GM12878 (cell line): ENCODE results near the gene ZSWIM6. TPM values are rescaled to one million over a fixed set of nuclear protein-coding genes. Genes with fewer than 3 reads are reported as not detected.

Experiments
- ATAC-seq: fragments of 200-7000 bp; cut with Tn5 transposase; 3 replicates; pipeline ENCODE4 v1.9.1; 2020; ENCODE audit warnings: mild to moderate bottlenecking, moderate library complexity
- BruUV-seq: library from RNA; stranded (reverse); fragments of 400-500 nt; replicated peaks from 2 replicates; lab custom pipeline; 2021; lab: Mats Ljungman, UMichigan
- CTCF ChIA-PET: fragments of 300-600 bp; sonication (Branson Sonifier 250); formaldehyde crosslinking; extraction: SDS; loops from one replicate; lab custom pipeline; 2021; ENCODE audit warnings: inconsistent platforms; lab: Yijun Ruan, JAX
- POLR2A ChIA-PET: fragments of 350-600 bp; formaldehyde crosslinking; extraction: SDS; loops from one replicate; lab custom pipeline; 2021; ENCODE audit warnings: inconsistent platforms; lab: Charles Lee
- RAD21 ChIA-PET: fragments of 300-600 bp; sonication (Branson Sonifier 250); formaldehyde crosslinking; loops from one replicate; lab custom pipeline; 2023; ENCODE audit warnings: antibody characterized with exemption; ENCODE audit not compliant: unreplicated experiment; lab: Charles Lee
- SMC1A ChIA-PET: fragments of 300-600 bp; sonication (Branson Sonifier 250); formaldehyde crosslinking; loops from one replicate; lab custom pipeline; 2023; ENCODE audit not compliant: unreplicated experiment, uncharacterized antibody; lab: Charles Lee
- DNase-seq: peaks from one replicate; pipeline ENCODE4 v3.0.0-alpha.2; 2011; ENCODE audit warnings: low read depth, low spot score
- FAIRE-seq: peaks from 3 replicates; lab custom pipeline; 2011; peaks lifted over from hg19 to GRCh38; lab: Jason Lieb, UNC
- H2AFZ ChIP-seq: 2 replicates; pipeline ENCODE4 v1.6.0; 2011; ENCODE audit warnings: low read depth, low read length, control low read depth; ENCODE audit not compliant: control insufficient read depth
- H3K27ac ChIP-seq: 2 replicates; pipeline ENCODE4 v1.5.1; 2011; ENCODE audit warnings: control low read depth; ENCODE audit not compliant: control insufficient read depth, insufficient read depth
- H3K27me3 ChIP-seq, 2 experiments: replicated peaks in 1 of 2; 2 replicates each; pipeline versions ENCODE4 v1.6.0 to v1.6.1; 2011; ENCODE audit warnings: low read length in 1 of 2; ENCODE audit not compliant: control insufficient read depth in 2 of 2, insufficient read depth in 2 of 2
- H3K36me3 ChIP-seq, 2 experiments: 2 replicates each; pipeline ENCODE4 v1.5.1; 2011; ENCODE audit warnings: low read length in 1 of 2; ENCODE audit not compliant: control insufficient read depth in 2 of 2, insufficient read depth in 2 of 2
- H3K4me1 ChIP-seq: 2 replicates; pipeline ENCODE4 v1.6.1; 2011; ENCODE audit warnings: mild to moderate bottlenecking, low read length, moderate library complexity, mixed read lengths; ENCODE audit not compliant: control insufficient read depth, insufficient read depth
- H3K4me2 ChIP-seq: 2 replicates; pipeline ENCODE4 v1.6.0; 2011; ENCODE audit warnings: control low read depth; ENCODE audit not compliant: control insufficient read depth, insufficient read depth
- H3K4me3 ChIP-seq: fragments of 200-600 bp; sonication (generic); 2 replicates; pipeline ENCODE4 v1.5.1; 2016
- H3K79me2 ChIP-seq: 2 replicates; pipeline ENCODE4 v1.6.0; 2011; ENCODE audit warnings: low read length; ENCODE audit not compliant: control insufficient read depth, insufficient read depth
- H3K9ac ChIP-seq: 2 replicates; pipeline ENCODE4 v1.8.0; 2011; ENCODE audit warnings: low read length, control low read depth, mixed read lengths; ENCODE audit not compliant: control insufficient read depth, insufficient read depth
- H3K9me3 ChIP-seq: replicated peaks from 3 replicates; pipeline ENCODE4 v1.5.1; 2011; ENCODE audit warnings: mild to moderate bottlenecking, low read length; ENCODE audit not compliant: control insufficient read depth, insufficient read depth
- H4K20me1 ChIP-seq: 2 replicates; pipeline ENCODE4 v1.6.0; 2011; ENCODE audit not compliant: control insufficient read depth, insufficient read depth
- ATF2 ChIP-seq: IDR thresholded peaks from 2 replicates; pipeline ENCODE4 v1.6.1; 2012; ENCODE audit warnings: low read length, inconsistent platforms
- E2F8 ChIP-seq: fragments of 450-650 bp; IDR thresholded peaks from 2 replicates; pipeline ENCODE4 v1.6.1; 2018; ENCODE audit warnings: mild to moderate bottlenecking, low read depth, moderate library complexity; ENCODE audit not compliant: partially characterized antibody
- KLF5 ChIP-seq: fragments of 450-650 bp; IDR thresholded peaks from 2 replicates; pipeline ENCODE4 v1.6.1; 2014; ENCODE audit warnings: mild to moderate bottlenecking; ENCODE audit not compliant: partially characterized antibody
- PBX3 ChIP-seq: IDR thresholded peaks from 2 replicates; pipeline ENCODE4 v1.6.1; 2011; ENCODE audit warnings: mild to moderate bottlenecking, low read depth, low read length, moderate library complexity; ENCODE audit not compliant: insufficient replicate concordance
- RAD51 ChIP-seq: fragments of 450-650 bp; IDR thresholded peaks from 2 replicates; pipeline ENCODE4 v1.6.1; 2016; ENCODE audit warnings: moderate library complexity, mild to moderate bottlenecking, inconsistent platforms
- RELB ChIP-seq: fragments of 450-650 bp; IDR thresholded peaks from 2 replicates; pipeline ENCODE4 v1.6.1; 2017; ENCODE audit warnings: low read depth, mild to moderate bottlenecking, moderate library complexity
- REST ChIP-seq: IDR thresholded peaks from 2 replicates; pipeline ENCODE4 v1.6.1; 2012; ENCODE audit warnings: mild to moderate bottlenecking, low read depth, low read length
- SMAD1 ChIP-seq: fragments of 450-650 bp; IDR thresholded peaks from 2 replicates; pipeline ENCODE4 v1.6.1; 2018; ENCODE audit warnings: mild to moderate bottlenecking, low read depth; ENCODE audit not compliant: partially characterized antibody
- SMAD5 ChIP-seq: IDR thresholded peaks from 2 replicates; pipeline ENCODE4 v1.6.1; 2016; ENCODE audit warnings: antibody characterized with exemption, low read depth
- SRF ChIP-seq, 2 experiments: IDR thresholded peaks; 2 replicates each; pipeline ENCODE4 v1.6.1; 2011; ENCODE audit warnings: low read depth in 2 of 2, low read length in 2 of 2, mild to moderate bottlenecking in 1 of 2, moderate library complexity in 1 of 2
- SUPT20H ChIP-seq: IDR thresholded peaks from 2 replicates; pipeline ENCODE4 v1.6.1; 2011; ENCODE audit warnings: low read depth, mild to moderate bottlenecking, low read length, moderate library complexity, borderline replicate concordance; ENCODE audit not compliant: control insufficient read depth
- TCF7 ChIP-seq: IDR thresholded peaks from 2 replicates; pipeline ENCODE4 v1.6.1; 2014; ENCODE audit warnings: antibody characterized with exemption, borderline replicate concordance
- WGBS: methylation state at CpG from one replicate; pipeline ENCODE4 v1.1.6; 2016; ENCODE audit warnings: low lambda C conversion rate; ENCODE audit not compliant: insufficient replicate concordance, insufficient coverage; ENCODE audit errors: missing lambda C conversion rate; 5-methylcytosine and 5-hydroxymethylcytosine counted together
- in situ Hi-C: fragments of 300-500 bp; cut with MboI; formaldehyde crosslinking; loops from 9 replicates; pipeline ENCODE4 v1.14.3; 2018; ENCODE audit warnings: mixed read lengths
- intact Hi-C: fragments of 100-400 bp; cut with micrococcal nuclease; formaldehyde crosslinking; loops from one replicate; pipeline ENCODE4 v1.14.2; 2022; ENCODE audit not compliant: unreplicated experiment
- polyA plus RNA-seq, 11 experiments: library from polyadenylated mRNA; depleted of rRNA in 4 of 11; unstranded in 6 of 11; stranded (reverse) in 5 of 11; fragments of >200 nt; fragmentation: Nextera tagmentation in 4 of 11; fragmentation: Illumina TruSeq in 1 of 11; extraction: Ambion mirVana in 4 of 11; extraction: Trizol in 1 of 11; gene quantifications; 1 replicate in 1 of 11; 2 replicates in 10 of 11; pipeline versions ENCODE4 v1.2.1 to v1.2.3, GENCODE V29; 2011 to 2016; ENCODE audit warnings: inconsistent platforms in 2 of 11, missing spikeins in 2 of 11, low read depth in 1 of 11
- total RNA-seq, 4 experiments: library from RNA; depleted of rRNA in 3 of 4; stranded (reverse); fragments of >200 nt in 3 of 4; fragmentation: Illumina TruSeq in 1 of 4; extraction: Trizol in 1 of 4; gene quantifications; 2 replicates each; pipeline versions ENCODE4 v1.2.1 to v1.2.3, GENCODE V29; 2013 to 2021

ZSWIM6 gene
- total and polyA plus RNA-seq, 10 of the 15 experiments (the other 5 are each of a cell fraction or from before 2014, with no cell fraction given), result 0.53 to 6.2 (median 3.4) TPM

GRCh38 chr5:61318376-61318775 lies 13.7 kb upstream of the ZSWIM6 start:
- ChIA-PET RAD21 (interaction anchor here (4.0 kb wide), 1 partner anchor 11 kb away, joined by 29 read pairs; the partner anchor contains the start of gene ZSWIM6), POLR2A (interaction anchor here (0.9 to 4.0 kb wide), 2 partner anchors 10 to 12 kb away, joined by 3 to 20 read pairs; no protein-coding TSS in a partner anchor), CTCF (interaction anchor here (1.0 kb wide), 1 partner anchor 14 kb away, joined by 3 read pairs; no protein-coding TSS in a partner anchor), SMC1A (interaction anchor here (0.8 to 4.0 kb wide), 6 partner anchors 10 to 90 kb away, joined by 3 to 31 read pairs (median 3); partner anchors contain the start of gene ZSWIM6)
- 44% methylated on average over 3 of the region's 3 CpGs for WGBS
- no peak for ATAC-seq
- intact Hi-C loops, result no loop called here
- no peaks in the 10 kb centered on the region for H3K36me3 ChIP-seq
- H3K9ac ChIP-seq, result no peak overlapping the region
- H3K4me3 ChIP-seq, result no peak overlapping the region
- no peaks in the 10 kb centered on the region; the same call in 1 of the 3 replicates for H3K9me3 ChIP-seq
- no peaks in the 10 kb centered on the region for H4K20me1 ChIP-seq
- H3K4me1 ChIP-seq, result peaks cover 26% of the 10 kb centered on the region
- H2AFZ ChIP-seq, result no peak overlapping the region
- no peak overlapping the region for H3K27ac ChIP-seq
- no peaks in the 10 kb centered on the region for H3K79me2 ChIP-seq
- no peak for FAIRE-seq
- in situ Hi-C loops, result no loop called here
- H3K4me2 ChIP-seq, result no peak overlapping the region
- BruUV-seq, result no TSS peak
- 0 out of 4 replicates have a peak, but pooled peaks cover 0 to 5% of the 10 kb centered on the region in 2 experiments for H3K27me3 ChIP-seq
- no peak for DNase-seq
- no peak for TF ChIP-seq SMAD5
- TF ChIP-seq SMAD1, result no peak
- no peak for TF ChIP-seq SRF (IDR thresholded peaks at IDR 0.05; ENCODE audit: low read depth in 2 of 2, low read length in 2 of 2)
- TF ChIP-seq REST, result no peak
- TF ChIP-seq RELB, result no peak
- no peak for TF ChIP-seq RAD51
- TF ChIP-seq SUPT20H, result no peak
- TF ChIP-seq E2F8, result no peak
- TF ChIP-seq PBX3, result no peak
- TF ChIP-seq KLF5, result no peak
- no peak for TF ChIP-seq ATF2
- no peak for TF ChIP-seq TCF7
